Suprapubic skin (tissue), 4 donors: Measurements from ENCODE around the gene BLVRB.
"Not testable (repeated sequence)": the region's sequence is repeated elsewhere in the genome, so short reads cannot be mapped to it uniquely, and the experiment has no call there.

Experiments
- EP300 ChIP-seq: sonication (generic); formaldehyde crosslinking; IDR thresholded peaks from one replicate; pipeline ENCODE4 v1.6.1; 2017; ENCODE audit warnings: antibody characterized with exemption
- POLR2A ChIP-seq, 2 donors: fragments of 450-650 bp; IDR thresholded peaks; one replicate each; pipeline ENCODE4 v1.6.1; 2017; ENCODE audit warnings: antibody characterized with exemption in 2 of 2, mild to moderate bottlenecking in 2 of 2, moderate library complexity in 2 of 2
- POLR2AphosphoS5 ChIP-seq, 3 donors: sonication (generic); formaldehyde crosslinking; IDR thresholded peaks; one replicate each; pipeline ENCODE4 v1.6.1; 2017; ENCODE audit warnings: antibody characterized with exemption in 3 of 3
- TF ChIP-seq, protein P1 (sequence below), 2 donors: fragments of 200-600 bp in 1 of 2; fragments of 450-650 bp in 1 of 2; sonication (generic) in 1 of 2; IDR thresholded peaks; one replicate each; pipeline ENCODE4 v1.5.1; 2016 to 2019; ENCODE audit warnings: antibody characterized with exemption in 2 of 2, mild to moderate bottlenecking in 1 of 2, moderate library complexity in 1 of 2

DNA sequence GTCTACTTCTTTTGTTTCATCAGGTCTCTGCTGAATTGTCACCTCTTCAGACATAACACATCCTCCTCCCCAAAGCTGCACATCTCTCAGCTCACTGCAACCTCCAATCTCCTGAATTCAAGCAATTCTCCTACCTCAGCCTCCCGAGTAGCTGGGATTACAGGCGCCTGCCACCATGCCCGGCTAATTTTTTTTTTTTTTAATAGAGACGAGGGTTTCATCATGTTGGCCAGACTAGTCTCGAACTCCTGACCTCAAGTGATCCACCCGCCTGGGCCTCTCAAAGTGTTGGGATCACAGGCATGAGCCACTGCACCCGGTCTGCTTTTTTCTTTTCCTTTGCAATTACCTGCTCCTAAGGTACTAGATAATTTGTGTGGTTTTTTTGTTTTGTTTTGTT lies 32.8 kb downstream of the BLVRB start:
- TF ChIP-seq, protein P1, sequence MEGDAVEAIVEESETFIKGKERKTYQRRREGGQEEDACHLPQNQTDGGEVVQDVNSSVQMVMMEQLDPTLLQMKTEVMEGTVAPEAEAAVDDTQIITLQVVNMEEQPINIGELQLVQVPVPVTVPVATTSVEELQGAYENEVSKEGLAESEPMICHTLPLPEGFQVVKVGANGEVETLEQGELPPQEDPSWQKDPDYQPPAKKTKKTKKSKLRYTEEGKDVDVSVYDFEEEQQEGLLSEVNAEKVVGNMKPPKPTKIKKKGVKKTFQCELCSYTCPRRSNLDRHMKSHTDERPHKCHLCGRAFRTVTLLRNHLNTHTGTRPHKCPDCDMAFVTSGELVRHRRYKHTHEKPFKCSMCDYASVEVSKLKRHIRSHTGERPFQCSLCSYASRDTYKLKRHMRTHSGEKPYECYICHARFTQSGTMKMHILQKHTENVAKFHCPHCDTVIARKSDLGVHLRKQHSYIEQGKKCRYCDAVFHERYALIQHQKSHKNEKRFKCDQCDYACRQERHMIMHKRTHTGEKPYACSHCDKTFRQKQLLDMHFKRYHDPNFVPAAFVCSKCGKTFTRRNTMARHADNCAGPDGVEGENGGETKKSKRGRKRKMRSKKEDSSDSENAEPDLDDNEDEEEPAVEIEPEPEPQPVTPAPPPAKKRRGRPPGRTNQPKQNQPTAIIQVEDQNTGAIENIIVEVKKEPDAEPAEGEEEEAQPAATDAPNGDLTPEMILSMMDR (IDR thresholded peaks at IDR 0.05): not testable (repeated sequence)
- TF ChIP-seq EP300; POLR2AphosphoS5 (IDR thresholded peaks at IDR 0.05); POLR2A (IDR thresholded peaks at IDR 0.05): not testable (repeated sequence)
